COLO668 (cell line): ENCODE data around the gene PMS2.
"Not testable (repeated sequence)": the region's sequence is repeated elsewhere in the genome, so short reads cannot be mapped to it uniquely, and the experiment has no call there.

Source experiments
- DNase-seq: peaks from one replicate; lab custom pipeline; 2025; ENCODE audit not compliant: unreplicated experiment; lab: John Stamatoyannopoulos, UW

PMS2 gene

DNA sequence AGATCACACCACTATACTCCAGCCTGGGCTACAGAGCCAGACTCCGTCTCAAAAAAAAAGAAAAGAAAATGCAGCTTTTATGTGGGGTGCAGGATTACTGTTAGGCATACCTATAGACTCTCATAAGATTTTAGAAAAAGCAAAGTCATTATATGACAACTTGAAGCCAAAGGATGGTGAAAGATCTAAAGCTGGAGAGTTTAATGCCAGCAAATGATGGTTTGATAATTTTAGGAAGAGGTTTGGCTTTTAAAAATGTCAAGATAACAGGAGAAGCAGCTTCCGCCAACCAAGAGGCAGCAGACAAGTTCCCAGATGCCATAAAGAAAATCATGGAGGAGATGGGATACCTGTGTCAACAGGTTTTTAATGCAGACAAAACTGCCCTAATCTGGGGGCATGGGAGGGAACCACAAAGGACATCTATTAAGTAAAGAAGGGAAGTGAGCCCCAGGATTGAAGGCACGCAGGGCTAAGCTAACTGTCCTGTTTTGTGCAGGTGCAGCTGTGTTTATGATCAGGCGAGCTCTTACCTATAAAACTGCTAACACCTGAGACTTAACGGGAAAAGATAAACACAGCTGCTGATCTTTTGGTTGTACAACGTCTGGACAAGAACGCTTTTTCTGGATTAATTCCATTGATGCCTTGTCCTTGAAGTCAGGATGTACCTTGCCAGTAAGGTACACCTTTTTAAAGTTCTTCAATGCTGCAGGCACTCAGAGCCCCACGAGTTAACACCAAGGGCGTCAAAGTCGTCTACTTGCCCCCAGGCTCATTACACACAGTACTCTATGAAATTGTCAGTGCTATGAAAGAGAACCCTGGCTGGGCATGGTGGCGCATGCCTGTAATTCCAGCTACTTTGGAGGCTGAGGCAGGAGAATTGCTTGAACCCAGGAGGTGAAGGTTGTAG, 11.8 kb upstream of the PMS2 start:
- peak; percentile 69 for DNase-seq

DNA sequence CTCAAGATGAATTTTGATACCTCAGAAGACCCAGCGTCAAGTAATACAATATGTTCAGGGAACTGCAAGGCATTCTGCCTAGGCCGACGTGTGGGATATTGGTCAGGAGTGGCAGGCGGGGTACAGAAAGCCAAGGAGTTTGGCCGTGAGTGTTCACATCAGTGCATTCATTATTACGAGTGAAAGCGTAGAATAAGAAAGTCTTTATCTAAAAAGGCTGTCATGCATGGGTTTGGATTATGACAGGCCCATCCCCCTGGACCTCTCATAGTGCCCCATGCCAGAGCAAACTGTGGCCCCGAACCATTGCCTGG, 7.8 kb upstream of the PMS2 start:
- no peak for DNase-seq

DNA sequence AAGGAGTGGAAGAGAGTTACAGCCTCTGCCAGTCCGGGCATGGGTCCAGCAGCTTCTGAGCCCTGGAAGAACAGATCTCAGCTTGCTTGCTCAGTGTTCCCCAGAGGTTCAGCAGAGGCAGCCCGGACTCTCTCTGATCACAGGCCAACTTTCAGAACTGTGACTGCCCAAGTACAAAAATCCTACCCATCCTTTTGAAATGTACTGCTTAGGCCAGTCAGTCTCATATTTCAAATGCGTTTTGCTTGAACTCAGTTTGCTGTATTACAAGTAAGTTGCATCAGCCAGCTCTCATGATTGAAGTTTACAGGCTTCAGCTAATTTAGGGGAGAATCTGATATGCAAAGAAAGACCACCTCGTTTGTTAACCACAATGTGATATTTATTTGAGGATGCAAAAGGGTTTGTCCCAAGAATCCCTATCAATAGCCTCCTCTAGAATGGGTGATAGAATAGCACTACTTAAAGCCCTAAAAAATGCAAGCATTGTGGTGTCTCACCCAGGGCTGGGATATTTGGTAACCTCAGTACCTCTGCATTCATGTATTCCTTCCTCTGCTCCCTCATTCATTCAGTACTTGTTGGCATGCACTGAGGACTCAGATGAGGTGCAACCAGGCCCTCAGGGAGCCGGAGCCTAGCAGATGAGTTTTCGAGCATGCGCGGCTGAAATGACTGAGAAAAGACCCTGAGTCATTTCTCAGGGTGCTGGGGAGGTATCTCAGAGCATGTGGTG, 7.2 kb upstream of the PMS2 start:
- no peak for DNase-seq

DNA sequence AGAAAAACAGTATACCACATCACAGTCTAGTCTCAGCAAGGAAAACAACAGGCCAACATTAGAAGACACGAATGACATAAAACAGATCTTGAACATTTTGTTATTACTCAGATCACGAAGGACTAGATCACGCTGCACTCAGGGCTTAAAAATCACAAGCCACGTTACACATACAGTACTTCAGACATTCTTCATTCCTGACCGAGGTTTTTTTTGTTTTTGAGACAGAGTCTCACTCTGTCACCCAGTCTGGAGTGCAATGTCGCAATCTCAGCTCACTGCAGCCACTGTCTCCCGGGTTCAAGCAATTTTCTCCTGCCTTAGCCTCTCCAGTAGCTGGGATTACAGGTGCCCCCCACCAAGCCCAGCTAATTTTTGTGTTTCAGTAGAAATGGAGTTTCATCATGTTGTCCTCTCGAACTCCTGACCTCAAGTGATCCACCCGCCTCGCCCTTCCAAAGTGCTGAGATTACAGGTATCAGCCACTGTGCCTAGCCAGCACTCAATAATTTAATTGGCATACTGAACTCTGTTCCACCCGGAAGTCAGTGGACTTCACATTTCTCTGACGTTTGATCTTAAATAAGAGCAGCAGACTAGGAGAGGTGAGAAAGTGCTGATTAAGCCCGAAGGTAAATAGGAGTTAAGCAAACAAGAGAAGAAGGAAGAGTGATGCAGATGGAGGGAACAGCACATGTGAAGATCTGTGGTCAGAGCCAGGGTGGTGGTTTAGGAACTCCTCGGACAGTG, 3.7 kb upstream of the PMS2 start:
- no peak for DNase-seq

DNA sequence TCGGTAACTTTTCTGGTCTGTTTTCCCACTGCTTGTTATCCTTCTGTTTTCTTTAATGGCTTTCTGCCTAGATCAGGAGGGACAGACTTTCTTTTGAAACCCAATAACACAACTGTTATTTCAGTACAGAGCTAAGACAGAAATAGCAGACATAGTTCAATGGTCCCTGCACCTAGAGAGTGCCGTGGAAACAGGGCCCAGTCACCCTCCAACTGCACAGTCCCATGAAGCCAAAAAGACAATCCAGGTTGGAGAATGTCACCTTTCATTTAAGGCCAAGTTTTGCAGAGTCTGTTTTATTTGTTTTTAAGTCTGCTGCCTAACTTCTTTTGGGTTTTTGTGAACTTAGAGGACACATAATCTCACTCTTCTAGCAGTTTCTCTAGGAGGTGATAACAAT, 2.7 kb upstream of the PMS2 start:
- no peak for DNase-seq

DNA sequence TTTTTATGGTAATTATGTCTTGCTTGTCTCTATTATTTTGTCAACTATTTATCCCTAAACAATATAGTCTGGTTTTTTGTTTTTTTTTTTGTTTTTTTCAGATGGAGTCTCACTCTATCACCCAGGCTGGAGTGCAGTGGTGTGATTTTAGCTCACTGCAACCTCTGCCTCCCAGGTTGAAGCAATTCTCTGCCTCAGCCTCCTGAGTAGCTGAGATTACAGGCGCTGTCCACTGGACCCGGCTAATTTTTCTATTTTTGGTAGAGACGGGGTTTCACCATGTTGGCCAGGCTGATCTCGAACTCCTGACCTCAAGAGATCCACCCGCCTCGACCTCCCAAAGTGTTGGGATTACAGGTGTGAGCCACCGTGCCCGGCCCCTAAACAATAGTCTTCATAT, 1.5 kb upstream of the PMS2 start:
- DNase-seq, result not testable (repeated sequence)

DNA sequence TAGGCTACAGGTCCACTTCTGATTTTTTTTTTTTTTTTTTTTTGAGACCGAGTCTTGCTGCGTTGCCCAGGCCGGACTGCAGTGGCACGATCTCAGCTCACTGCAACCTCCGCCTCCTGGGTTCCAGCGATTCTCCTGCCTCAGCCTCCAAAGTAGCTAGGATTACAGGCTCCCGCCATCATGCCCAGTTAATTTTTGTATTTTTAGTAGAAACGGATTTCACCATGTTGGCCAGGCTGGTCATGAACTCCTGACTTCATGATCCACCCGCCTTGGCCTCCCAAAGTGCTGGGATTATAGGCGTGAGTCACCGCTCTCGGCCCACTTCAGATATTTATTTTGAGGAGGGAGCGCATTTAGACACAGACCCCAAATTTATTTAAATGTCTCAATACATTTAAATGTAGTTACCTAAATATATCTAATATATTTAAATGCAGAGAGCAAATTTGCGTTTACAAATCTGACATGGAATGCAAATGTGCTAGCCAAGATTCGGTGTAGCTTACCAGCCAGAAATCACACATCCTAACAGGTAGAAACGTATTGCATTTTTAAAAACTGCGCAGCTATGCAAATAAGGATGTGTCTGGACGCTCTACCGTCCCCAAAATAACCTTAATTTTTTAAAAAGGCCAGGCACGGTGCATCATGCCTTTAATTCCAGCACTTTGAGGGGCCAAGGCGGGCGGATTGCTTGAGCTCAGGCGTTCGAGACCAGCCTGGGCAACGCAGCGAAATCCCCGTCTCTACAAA, 836 bp downstream of the PMS2 start:
- not testable (repeated sequence) for DNase-seq

DNA sequence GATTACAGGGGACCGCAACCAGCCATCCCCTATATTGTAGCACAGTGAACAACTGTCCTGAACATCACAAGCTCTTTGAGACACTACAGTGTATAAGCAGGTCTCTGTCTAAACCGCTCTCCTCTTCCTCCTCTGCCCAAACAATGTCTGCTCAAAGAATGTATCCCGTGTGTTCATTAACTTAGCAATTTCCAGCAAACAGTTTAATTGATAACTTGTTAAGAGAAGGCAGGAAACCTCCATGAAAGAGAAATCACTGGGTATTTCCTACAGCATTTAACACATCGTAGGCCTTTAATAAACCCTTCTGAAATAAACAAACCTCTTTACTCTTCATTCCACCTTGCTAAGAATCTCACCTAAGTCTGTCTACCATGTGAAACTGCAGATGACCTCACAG, 1.5 kb downstream of the PMS2 start:
- no peak for DNase-seq

DNA sequence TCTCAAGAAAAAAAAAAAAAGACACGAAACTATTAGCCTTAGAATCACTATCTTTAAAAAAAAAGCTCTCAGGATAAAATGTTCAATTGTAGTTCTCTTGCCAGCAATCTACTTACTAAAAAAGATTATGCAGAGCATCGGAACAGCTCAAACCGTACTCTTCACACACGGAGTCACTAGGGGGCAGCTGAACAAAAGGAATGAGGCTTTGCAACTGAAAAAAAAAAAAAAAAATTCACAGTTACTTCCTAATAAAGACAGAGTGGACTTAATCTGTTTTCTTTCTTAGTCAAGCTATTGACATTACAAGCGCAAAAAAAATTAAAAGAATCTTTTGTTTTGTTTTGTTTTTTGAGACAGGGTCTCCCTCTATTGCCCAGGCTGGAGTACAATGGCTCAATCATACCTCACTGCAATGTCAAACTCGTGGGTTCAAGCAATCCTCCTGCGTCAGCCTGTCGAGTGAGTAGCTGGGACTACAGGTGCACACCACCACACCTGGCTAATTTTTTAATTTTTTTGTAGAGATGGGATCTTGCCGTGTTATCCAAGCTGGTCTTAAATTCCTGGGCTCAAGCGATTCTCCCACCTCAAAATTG, 11.5 kb downstream of the PMS2 start:
- DNase-seq, result peak; percentile 52

DNA sequence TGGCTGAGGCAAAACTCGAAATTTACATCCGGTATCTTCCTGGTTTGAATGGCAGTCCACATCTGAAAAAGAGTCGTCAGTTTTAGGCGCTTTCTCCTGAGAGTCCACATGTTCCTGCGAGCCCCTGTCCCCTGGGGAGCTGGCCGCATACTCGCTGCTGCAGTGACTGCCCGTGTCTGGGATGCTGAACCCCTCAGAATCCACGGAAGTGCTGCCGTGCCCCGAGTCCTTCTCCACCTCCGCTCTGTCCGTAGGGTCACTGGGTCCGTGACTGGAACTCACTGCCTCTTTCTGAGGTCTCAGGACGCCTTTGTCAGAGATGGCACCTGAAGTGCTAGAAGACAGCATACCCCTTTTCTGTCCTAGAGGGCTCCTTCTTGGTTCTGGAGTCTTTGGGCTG, 21.8 kb downstream of the PMS2 start:
- DNase-seq, result not testable (repeated sequence)

DNA sequence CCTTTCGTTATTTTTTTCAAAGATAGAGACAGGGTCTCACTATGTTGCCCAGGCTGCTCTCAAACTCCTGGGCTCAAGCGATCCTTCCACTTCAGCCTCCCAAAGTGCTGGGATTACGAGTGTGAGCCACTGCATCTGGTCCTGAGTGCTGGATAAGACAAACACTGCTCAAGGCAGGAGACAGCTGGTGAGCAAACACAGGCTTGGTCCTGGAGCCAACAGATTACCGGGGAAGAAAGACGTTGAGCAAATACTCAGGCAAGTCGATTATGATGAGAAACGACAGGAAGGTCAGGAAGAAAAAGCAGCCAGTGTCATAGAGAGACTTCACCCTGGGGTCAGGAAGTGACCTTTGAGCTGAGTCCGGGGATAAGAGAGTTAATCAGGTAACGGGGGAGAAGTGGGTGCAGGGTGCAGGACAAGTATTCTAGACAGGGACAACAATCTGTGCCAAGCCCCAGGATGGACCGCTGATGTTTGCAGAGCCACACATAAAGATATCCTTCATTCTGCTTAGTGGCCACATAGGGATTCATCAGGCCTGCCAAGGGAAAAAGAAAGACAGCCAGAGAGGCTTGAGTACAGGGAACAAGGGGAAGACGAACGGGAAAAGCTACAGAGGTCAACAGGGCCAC, 29.1 kb downstream of the PMS2 start:
- DNase-seq, result not testable (repeated sequence)

DNA sequence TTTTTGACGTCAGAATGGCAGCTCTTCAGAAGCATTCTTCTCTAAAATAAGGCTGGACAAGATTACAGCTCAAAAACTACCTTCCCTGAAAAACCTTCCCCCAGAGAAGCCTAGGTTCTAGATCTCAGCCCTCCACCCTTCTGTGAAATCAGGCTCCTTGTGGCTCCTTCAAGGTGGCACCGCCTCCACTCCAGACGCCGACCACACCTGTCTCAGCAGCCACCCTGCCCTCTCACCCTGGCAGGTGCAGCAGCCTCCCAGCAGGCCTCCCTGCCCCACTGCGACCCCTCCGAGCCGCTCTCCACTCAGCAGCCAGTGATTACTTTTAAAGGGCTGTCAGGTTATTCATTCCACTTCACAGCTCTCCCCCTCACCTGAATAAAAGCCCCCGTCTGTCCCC, 35.3 kb downstream of the PMS2 start:
- not testable (repeated sequence) for DNase-seq

DNA sequence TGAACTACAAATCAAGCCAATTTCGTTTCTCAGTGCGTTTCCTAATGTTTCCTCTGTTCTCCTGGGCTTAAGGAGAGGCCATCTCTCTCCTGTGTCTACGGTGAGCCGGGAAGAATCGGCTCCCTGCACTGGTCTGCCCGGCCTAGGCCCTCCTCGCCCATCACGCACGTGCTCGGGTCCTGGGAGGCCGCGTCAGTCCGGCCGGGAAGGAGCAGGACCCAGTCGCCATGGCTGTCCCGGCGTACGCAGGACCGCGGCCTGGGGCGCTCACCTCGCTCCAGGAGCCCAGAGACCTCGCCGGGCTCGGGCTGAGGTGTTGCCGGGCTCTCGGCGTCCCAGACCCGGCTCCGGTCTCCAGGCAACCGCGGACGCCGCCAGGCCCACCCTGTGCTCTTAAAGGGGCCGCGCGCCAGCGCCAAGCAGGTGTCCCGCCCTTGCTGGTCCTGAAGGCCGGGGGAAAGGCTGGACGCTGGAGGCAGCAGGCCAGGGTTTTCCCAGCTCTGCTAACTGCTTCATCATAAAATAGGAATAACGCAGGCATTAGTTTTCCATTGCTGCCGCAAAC, 38.4 kb downstream of the PMS2 start, which contains the start of gene RSPH10B:
TSS of gene RSPH10B (minus strand) at position 343 of the 565 bp plus-strand sequence. CDS start 3,573 bp downstream, outside the sequence.
- not testable (repeated sequence) for DNase-seq

DNA sequence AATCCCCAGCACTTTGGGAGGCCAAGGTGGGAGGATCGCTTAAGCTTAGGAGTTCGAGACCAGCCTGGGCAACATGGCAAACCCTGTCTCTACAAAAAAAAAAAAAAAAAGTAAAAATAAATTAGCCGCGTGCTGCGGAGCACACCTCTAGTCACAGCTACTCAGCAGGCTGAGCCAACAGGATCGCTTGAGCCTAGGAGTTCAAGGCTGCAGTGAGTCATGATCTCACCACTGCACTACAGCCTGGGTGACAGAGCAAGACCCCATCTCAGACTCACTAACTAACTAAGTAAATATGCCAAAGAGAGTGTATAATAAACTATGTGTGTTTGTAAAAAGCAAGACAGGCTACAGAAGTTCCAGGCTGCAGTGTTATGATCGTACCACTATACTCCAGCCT, 45.0 kb downstream of the PMS2 start:
- DNase-seq, result not testable (repeated sequence)

DNA sequence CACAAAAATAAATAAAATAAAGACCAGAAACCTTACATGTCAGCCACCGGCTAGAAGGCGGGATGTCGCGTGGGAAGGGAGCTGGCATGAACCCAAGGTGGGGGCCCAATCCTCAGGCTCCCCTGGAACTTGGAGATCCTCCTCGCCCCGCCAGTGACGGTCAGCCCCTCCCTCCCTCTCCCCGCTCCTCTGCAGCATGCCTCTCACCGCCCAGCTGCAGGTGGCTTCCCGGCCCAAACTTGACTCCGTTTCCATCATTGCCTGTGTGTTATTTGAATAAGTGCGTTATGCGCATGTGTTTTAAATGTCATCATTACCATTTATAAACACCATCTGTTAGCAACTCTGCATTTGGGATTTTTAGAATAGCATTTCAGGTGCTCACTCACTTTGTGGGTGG, 45.6 kb downstream of the PMS2 start:
- not testable (repeated sequence) for DNase-seq

DNA sequence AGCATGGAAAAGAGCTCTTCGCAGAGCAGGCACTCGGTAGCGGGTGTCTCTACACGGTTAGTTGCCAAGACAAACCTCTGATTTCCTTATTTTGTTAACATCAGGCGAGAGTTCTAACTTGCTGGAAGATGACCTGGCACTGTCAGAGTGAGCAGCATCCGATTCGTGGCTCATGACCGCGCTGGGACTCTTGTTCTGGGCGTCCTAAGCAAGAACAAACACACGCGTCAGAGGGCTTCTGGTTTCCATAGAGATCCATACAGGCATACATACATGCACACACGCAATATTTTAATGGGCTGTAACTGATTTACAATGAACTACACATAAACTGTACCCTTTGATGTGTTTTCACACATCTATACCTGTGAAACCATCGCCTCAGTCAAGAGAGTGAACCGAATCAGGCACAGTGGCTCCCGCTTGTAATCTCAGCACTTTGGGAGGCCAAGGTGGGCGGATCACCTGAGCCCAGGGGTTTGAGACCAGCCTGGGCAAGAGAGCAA, 73.9 kb downstream of the PMS2 start:
- not testable (repeated sequence) for DNase-seq

DNA sequence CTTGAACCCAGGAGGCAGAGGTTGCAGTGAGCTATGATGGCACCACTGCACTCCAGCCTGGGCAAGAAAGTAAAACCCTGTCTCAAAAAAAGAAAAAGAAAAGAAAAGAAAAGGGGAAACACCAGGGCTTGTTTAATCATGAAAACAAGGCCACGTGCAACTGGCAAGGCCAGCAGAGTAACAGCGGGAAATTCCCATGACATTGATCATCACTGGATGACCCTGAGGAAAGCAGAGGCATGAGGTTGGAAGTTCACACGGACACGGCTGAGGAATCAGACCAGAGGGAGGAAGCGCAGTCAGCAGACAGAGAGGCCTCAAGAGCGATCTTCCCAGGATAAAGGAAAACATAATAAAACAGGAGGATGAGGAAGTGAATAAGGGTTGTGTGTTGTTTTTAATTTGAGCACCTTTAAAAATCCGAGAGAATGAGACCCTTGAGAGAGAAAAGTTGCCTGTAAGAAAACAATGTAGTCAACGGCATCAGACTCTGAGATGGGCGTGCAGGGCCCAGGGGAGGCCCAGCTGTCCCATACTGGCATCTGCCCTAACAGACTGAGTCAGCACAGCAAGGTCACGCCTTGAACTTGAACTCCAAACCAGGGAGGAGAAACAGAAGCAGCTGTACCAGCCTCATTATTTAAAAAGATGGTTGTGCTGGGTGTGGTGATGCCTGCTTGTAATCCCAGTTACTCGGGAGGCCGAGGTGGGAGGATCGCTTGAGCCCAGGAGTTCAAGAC, 76.8 kb downstream of the PMS2 start:
- not testable (repeated sequence) for DNase-seq

DNA sequence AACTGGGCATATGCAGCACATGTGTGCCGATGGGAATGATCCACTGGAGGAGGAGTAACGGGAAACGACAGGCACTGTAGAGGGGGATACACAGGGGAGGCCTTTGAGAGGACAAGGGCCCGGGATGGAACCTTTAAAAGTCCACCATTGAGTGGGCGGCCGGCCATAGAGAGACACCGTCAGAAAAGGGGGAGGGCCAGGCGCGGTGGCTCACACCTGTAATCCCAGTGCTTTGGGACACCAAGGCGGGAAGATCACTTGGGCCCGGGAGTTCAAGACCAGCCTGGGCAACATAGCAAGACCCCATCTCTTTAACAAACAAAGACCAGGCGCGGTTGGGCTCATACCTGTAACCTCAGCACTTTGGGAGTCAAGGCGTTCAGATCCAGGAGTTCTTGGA, 77.6 kb downstream of the PMS2 start:
- DNase-seq, result not testable (repeated sequence)

DNA sequence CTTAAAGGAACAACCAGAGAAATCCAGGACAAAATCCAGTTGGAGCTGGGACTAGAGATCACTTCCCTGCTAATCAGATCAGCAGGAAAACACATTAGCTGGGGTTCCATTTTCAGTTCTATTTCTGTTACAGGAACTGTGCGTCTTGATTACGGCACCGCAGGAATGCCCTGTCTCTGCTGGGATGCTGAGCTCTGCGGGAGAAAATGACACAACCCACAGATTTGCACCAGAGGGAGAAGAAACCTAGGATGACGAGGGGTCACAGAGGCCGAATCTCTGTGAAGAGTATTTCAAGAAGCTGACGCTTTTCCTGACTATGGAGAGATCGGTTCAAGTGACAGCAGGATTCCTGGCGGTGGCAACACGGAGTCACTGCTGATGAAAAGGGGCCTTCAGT, 78.6 kb downstream of the PMS2 start:
- DNase-seq, result not testable (repeated sequence)
